ENCODE measurements around the gene CHCHD1.
"Not testable (repeated sequence)": the region's sequence is repeated elsewhere in the genome, so short reads cannot be mapped to it uniquely, and the experiment has no call there.

CHCHD1 gene

DNA sequence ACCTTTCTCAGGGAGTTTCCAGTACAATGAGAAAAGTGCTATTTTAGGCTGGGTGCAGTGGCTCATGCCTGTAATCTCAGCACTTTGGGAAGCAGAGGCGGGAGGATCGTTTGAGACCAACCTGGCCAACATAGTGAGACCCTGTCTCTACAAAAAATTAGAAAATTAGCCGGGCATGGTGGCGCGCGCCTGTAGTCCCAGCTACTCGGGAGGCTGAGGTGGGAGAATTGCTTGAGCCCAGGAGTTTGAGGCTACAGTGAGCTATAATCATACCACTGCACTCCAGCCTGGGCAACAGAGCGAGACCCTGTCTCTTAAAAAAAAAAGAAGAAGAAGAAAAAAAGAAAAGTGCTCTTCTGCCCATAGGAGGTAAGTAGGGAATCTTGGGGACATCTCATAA, 14.2 kb downstream of the CHCHD1 start:
- DNase-seq = not testable (repeated sequence)

DNA sequence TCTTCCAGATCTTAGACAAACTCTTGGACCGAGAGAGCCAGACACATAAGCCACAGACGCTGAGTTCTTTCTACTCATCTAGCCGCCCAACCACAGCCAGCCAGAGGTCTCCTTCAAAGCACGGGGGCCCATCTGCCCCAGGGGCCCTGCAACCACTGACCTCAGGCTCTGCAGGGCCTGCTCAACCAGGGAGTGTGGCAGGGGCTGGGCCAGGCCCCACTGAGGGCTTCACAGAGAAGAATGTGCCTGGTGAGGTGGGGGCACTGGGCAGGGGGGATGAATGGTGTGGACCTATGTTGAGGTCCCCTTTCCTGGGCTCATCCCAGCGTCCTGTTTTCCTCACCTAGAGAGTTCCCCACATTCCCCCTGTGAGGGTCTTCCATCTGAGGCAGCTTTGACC, 14.9 kb downstream of the CHCHD1 start:
- DNase-seq = no peak

DNA sequence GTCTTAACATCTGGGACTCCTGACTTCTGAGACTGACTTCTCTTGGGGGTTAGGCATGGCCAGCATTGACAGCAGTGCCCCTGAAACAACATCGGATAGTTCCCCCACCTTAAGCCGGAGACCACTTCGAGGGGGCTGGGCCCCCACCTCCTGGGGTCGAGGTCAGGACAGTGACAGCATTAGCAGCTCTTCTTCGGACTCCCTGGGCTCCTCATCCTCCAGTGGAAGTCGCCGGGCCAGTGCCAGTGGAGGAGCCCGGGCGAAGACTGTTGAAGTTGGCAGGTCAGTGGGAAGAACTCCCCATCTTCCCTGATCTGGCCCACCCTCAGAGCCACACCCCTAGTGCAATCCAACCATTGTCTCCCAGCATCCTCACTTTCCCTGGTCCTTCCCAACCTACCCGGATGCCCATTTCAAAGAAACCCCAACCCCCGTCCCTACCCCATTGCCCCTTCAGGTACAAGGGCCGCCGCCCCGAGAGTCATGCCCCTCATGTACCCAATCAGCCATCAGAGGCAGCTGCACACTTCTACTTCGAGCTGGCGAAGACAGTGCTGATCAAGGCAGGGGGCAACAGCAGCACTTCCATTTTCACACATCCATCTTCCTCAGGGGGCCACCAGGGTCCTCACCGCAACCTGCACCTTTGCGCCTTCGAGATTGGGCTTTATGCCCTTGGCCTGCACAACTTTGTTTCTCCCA, 15.6 kb downstream of the CHCHD1 start:
- DNase-seq = no peak

DNA sequence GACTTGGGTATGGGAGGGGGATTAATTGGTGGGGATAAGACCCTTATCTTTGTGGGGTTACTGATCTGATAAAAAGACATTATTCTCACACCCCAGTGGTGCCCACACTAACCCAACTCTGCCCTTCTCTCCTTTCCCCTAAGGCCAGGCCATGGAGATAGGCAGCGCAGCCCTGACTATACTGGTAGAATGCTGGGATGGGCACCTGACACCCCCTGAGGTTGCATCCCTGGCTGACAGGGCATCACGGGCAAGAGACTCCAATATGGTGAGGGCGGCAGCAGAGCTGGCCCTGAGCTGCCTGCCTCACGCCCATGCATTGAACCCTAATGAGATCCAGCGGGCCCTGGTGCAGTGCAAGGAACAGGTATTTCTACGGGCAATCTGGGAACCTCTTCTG, 16.2 kb downstream of the CHCHD1 start:
- no peak for DNase-seq

DNA sequence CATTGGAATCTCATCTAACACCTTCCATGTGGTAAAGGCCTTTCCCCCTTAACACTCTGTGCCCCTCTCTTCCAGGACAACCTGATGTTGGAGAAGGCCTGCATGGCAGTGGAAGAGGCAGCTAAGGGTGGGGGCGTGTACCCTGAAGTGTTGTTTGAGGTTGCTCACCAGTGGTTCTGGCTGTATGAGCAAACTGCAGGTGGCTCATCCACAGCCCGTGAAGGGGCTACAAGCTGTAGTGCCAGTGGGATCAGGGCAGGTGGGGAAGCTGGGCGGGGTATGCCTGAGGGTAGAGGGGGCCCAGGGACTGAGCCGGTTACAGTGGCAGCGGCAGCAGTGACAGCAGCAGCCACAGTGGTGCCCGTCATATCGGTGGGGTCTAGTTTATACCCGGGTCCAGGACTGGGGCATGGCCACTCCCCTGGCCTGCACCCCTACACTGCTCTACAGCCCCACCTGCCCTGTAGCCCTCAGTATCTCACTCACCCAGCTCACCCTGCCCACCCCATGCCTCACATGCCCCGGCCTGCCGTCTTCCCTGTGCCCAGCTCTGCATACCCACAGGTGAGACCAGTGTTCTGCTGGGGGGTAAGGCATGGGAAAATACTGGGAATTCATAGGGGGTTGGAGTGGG, 17.2 kb downstream of the CHCHD1 start:
- no peak for DNase-seq

DNA sequence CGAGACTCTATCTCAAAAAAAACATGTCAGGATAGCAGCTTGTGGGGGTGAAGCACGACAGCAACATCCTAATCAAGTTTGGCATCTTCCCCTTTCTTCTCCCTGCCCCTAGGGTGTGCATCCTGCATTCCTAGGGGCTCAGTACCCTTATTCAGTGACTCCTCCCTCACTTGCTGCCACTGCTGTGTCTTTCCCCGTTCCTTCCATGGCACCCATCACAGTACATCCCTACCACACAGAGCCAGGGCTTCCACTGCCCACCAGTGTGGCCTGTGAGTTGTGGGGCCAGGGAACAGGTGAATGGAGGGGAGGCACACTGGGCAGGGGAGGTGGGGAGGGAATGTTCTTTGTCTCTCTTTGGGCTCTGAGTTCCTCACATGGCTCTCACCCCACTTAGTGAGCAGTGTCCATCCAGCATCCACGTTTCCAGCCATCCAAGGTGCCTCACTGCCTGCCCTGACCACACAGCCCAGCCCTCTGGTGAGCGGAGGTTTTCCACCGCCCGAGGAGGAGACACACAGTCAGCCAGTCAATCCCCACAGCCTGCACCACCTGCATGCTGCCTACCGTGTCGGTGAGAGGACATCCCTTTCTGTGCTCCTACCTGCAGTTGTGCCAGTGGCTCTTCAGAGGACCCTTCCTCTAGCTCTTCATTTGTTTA, 18.2 kb downstream of the CHCHD1 start:
- no peak for DNase-seq

DNA sequence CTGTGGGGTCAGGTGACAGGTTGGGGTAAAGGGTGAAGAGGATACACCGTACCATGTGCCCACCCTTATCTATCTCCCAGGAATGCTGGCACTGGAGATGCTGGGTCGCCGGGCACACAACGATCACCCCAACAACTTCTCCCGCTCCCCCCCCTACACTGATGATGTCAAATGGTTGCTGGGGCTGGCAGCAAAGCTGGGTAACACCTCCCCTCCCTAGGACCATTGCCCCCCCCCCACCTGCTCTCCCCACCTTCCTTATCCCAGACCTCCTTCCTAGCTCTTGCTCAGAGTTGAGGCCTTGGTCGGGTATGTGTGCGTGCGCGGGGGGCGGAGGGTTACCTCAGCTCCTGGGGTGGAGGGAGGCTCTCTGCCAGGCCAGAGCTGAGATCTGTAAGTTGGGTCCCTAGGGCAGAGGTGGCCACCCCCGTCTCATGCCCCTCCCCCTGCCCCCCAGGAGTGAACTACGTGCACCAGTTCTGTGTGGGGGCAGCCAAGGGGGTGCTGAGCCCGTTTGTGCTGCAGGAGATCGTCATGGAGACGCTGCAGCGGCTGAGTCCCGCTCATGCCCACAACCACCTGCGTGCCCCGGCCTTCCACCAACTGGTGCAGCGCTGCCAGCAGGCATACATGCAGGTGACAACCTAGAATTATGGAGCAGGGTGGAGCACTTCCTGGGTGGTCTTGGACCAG, 18.9 kb downstream of the CHCHD1 start:
- no peak for DNase-seq

DNA sequence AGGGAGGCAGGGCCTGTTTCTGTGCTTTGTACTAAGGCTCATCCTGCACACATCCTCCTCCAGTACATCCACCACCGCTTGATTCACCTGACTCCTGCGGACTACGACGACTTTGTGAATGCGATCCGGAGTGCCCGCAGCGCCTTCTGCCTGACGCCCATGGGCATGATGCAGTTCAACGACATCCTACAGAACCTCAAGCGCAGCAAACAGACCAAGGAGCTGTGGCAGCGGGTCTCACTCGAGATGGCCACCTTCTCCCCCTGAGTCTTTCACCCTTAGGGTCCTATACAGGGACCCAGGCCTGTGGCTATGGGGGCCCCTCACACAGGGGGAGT, 19.4 kb downstream of the CHCHD1 start:
- no peak for DNase-seq

DNA sequence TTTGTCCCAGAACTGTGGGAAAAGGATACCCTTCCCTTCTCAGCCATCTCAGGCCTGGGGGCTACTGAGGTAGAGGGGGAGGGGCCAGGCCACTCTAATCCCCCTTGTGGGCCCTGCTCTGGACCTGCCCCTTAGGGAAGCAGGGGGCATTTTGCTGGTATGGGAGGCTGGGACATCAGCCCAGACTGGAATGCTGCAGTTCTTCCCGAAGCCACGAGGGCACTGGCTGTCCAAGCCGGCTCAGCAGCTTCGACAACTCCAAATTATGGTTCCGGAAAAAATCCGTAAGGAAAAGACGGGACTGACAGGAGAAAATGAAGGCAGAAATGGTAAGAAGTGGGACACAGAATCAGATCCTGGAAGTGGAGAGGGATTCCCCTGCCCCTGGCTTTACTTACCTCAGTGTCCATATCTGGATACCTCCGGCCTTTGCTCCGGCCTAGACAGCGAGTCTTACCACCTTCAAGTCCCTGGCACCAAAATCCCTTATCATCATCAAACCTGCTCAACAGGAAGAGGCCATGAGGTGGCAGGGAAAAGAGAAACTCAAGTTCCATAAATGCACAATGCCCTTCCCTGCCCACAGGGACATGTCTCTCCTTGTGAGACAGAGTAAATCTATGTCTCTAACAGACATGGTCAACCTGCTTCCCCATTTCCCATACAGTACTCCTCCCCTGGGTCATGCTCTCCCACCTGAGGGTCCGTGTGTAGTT, 20.6 kb downstream of the CHCHD1 start:
- DNase-seq = no peak

DNA sequence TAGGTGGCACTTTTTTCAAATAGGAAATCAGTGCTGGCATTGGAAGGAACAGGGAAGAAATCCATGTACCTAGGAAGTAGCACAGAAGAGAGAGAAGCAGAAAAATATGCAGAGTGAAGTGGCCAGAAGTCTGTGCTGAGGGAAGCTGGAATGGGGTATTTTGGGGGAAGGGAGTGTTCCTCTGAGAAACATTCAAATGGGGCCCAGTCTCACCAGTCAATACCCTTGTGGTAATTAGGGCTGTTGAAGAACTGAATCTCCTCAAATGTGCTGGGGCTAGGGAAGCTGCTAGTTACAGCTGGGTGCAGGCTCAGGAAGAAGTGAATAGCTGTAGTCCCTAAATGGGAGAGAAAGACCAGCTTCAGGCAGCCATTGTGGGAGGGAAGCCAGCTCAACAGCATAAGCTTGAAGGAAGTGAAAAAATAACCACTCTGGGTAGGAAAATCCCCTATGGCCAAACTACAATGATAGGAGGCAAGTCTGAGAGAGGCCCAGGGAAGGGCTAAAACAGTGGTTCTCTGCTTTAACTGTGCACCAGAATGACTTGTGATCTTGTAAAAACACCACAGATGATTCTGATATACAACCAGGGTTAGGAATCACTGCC, 21.9 kb downstream of the CHCHD1 start:
- no peak for DNase-seq

DNA sequence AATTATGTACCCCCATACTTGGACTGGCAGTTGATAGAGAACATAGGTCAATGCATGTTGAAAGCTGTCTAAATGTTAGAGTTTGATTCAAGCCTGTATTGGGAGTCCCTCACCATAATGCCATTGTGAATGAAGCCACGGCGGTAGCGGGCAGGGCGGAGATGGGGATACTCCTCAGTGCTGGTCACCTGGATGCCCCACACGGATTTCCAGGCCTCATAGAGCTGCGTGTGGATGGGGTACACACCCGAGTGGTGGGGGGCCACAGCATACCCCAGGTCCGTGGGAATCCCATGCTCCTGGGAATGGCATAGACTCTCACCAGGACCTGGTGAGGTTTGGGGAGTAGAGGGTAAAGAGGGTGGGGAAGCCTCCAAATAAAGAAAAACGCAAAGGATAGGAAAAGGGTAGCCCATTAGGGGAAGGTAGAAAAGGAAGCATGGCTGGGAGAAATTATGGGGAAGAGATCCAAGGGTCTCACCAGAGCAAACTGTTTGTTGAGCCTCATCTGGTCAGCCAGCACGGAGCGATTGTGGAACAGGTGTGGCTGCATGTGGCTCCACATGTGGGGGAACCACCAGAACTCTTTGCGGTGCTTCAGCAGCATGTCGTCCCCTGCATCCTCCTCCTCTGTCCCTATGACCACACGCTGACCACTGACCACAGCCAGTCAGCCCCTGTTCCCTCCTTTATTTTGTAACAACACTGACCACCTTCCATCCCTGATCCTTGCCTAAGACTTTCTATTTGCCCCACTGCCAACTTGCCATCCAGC, 24.5 kb downstream of the CHCHD1 start:
- DNase-seq = no peak

DNA sequence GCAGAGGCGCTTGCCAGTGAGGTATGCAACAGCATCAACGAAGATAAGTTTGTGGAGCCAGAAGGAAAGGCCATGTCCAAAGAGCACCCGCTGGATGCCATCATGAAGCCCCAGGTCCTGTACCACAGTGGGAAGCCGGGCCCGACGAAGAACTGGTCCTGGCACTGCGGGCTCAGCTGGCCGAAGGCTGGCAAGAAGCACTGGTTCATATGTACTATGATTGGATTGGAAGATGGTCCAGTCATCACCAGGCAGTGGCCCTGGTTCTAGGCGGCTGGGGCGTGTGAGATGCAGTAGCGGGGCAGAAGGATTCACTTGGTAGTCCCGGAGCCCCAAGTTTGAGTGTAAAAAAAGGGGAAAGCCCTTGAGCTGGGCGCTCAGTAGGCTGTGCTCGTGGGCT, 25.6 kb downstream of the CHCHD1 start:
- no peak for DNase-seq

DNA sequence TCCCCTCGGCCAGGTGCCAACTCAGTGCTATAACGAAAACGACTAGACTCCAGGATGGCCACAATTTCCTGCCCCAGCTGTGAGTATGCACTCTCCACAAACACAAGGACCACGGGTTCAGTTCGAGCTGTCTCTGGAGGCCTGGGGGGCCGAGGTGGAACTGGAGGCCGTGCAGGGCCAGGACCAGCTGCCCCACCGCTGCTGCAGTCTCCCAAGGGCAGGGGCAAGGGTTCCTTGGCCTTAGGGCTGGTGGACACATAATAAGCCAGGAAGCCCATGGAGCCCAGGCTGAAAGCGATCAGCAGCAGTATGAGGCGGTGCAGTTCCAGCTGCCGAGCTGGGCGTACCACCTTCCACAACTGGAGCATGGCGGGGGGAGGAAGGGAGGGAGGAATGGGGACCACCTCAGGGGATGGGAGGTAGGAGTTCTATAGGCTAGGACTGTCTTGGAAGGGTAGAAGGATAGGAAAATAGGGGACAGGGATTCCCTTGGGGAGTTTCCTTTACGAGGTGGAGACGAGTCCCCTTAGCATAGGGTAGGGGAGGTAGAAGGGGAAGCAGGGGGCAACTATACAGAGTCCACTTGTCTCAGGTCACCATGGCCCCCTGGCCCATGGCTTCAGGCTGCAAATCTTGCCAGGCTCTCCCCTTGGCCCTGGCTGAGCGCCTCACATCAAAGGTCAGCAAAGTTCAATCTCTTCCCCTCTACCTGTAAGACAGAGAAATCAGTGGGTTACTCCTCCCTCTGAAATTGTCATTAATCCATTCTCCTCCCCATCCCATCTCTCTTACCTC, 26.4 kb downstream of the CHCHD1 start:
- DNase-seq = no peak

DNA sequence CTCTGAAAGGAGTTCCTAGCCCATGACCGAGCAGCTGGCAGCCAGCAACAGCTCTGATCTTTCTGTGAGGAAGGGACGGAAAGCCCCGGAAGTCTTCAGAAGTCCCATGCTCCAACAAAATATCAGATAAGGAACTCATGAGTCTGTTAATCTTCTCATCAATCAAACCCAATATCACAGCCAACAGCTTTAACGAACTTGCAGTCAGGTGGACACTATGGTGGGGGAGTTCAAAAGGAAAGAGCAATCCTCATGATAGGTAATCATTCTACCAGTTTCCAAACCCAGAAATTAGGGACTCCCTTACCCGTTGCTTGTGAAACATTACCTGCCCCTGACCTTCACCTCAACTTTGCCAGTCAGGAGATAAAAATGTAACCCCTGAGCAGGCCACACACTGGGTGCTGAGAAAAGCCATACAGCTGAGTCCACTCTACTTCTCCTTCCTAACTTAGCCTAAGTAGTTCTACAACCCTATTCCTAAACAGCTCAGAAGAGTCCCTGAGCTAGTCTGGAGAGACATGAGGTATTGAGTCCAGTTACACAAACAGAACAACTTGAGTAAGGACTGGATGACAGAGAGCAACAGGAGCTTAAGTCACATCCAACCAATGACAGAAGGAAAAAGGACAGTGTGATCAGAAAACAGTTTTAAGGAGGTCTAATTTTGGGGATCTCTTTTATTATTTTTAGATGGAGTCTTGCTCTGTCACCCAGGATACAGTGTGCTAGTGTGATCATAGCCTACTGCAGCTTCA, 27.4 kb downstream of the CHCHD1 start:
- no peak for DNase-seq

DNA sequence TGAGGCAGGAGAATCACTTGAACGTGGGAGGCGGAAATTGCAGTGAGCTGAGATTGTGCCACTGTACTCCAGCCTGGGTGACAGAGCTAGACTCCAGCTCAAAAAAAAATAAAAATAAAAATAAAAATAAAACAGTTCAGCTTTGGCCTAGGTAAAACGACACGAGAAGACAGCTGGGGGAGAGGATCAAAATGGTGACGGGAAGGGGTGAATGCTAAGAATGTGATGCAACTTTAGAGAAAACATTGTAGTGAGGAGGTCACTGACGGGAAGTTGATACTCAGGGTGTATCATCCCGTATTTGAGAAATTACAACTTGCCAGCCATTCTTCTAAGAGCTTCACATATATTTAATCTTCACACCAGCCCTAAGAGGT, 28.5 kb downstream of the CHCHD1 start:
- DNase-seq = no peak

DNA sequence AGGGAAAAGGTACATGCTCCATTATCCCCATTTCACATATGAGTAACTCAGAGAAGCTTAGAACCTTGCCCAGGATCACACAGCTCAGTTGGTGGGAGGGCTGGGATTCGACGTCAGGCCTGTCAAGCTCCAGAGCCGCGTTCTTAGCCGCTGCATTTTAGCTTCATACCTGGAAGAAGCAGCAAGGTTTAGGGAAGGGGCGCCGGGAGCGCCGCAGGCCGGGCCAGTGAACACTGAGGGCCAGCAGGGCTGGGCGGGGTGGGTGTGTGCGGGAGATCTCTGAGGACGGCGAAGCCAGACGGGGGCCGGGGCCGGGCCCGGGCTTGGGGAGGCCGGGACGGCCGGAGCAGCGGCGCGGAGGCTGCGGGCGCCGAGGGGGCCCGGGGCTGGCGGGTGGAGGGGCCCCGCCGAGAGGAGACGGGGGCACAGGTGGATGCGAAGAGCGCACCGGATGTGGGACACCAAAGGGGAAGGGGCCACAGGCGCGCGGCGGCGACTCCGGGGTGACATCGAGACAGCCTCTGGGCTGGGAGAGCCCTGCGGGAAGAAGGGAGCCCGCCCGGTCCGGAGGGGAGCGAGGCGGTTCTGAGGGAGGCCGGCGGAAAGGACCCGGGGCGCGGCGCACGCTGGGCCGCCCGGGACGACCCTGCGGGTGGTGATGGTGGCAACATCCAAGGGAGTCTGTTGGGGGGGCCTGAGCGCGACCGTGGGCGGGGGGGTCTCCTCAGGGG, 29.1 kb downstream of the CHCHD1 start:
- peak; percentile 51 for DNase-seq

DNA sequence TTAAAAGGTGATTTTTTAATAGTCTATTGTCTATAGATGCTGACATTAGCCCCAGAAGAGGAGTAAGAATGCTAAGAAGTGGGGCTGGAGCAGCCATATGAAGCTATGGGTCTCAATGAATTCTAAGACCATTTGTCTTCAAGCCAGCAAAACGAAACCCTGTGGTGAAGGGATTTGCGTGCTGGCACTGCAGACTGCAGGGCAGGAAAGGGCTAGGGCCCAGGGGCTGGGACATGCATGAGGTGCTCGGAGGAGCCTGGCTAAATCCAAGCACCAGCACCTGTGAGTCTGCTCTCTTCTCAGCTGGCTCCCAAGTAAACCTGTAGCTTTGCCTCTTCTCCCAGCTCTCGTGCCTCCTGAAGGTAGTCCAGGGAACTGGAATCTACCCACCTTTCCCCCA, 30.8 kb downstream of the CHCHD1 start:
- DNase-seq = no peak

DNA sequence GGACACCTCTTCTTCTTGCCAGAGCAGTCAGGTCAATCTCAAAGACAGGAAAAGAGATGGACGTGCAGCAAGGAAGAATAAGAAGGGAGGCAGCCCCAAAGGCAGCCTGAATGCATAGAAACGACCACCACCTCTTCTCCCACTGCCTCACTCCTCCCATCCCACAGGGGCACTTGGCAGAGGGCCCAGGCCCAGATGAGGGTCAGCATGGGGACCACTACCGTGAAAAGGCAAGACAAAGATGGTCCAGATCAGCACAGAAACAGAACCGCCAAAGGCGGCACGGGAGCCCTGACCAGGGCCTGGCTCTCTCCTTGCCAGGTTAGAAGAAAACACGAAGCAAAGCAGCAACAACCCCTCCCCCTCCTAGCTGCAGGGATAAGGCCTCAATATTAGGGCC, 31.5 kb downstream of the CHCHD1 start:
- DNase-seq = no peak

DNA sequence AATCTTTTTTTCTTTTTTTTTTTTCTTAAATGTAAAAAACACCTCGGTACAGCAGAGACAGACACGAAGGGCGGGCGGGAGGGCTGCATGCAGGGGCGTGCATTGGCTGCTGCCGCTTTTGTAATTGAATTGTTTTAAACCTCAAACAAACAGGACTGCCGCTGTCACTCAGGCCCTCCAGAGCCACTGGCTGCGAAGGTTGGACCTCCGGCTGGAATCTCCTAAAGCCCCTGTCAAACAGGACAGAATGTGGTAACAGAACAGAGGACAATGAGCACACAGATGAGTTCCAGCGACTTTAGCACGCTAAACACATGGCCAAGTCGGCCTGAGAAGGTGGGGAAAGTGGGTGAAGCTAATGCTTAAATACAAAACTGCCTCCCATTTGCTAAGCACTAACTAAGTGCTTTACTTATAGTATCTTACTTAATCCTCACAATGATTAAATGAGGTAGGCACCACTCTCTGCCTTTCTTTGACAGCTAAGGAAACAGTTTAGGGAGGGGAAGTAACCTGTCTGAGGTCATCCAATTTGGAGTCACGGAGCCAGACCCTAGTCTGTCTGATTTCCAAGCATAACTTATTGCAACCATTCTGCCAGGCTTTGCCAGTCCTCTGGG, 32.5 kb downstream of the CHCHD1 start:
- DNase-seq = no peak
